Mammary epithelial cell (primary cell): Measurements from ENCODE around the gene PDGFC.

Experiments
- CTCF ChIP-seq, 2 donors: IDR thresholded peaks in 1 of 2; conservative IDR thresholded peaks in 1 of 2; 2 replicates each; pipeline ENCODE4 v1.5.1; 2011 to 2012; ENCODE audit warnings: inconsistent platforms in 2 of 2, low read length in 2 of 2, mild to moderate bottlenecking in 2 of 2, control low read depth in 1 of 2, low read depth in 1 of 2; ENCODE audit not compliant: insufficient read depth in 1 of 2; ENCODE audit errors: extremely low read depth in 1 of 2
- EZH2 ChIP-seq: IDR thresholded peaks from 2 replicates; pipeline ENCODE4 v1.6.1; 2012; ENCODE audit warnings: low read length, inconsistent platforms, borderline replicate concordance

- TF ChIP-seq CTCF (conservative IDR thresholded peaks at IDR 0.05 in 1 of 2, IDR thresholded peaks at IDR 0.05 in 1 of 2; ENCODE audit: extremely low read depth in 1 of 2, insufficient read depth in 1 of 2, low read depth in 1 of 2, low read length in 2 of 2) (no peak), EZH2 (no peak)
Observed at GRCh38 chr4:156894234-156894633, 77.4 kb downstream of the PDGFC start.
